Measurements from ENCODE around the gene POMGNT2. TPM values are rescaled to one million over a fixed set of nuclear protein-coding genes. Genes with fewer than 3 reads are reported as not detected.

POMGNT2 gene
- total RNA-seq, result 12.9 and 15.1 TPM in 2 replicates

GRCh38 chr3:43105596-43106292 lies at the start of gene POMGNT2:
Gene POMGNT2 (minus strand): TSS chr3:43106079. CDS start chr3:43081431, 24,648 bp downstream.

Other genes starting within 250 kb of the POMGNT2 start
- gene CYP8B1, start 230.2 kb downstream of the POMGNT2 start, total RNA-seq, result not detected in 2 replicates
- gene ZNF662, start 199.9 kb downstream of the POMGNT2 start, total RNA-seq, result 1.00 and 1.1 TPM in 2 replicates
- gene GASK1A, start 126.8 kb downstream of the POMGNT2 start, total RNA-seq, result not detected in 2 replicates
- 134 TPM in 2 replicates for gene SNRK, start 180.5 kb upstream of the POMGNT2 start, total RNA-seq